Head of caudate nucleus (tissue), 42 donors: ENCODE data around the gene GNG12.

Experiments used
- DNase-seq, 42 donors: peaks; one replicate each; pipeline versions ENCODE4 v3.0.0 to v3.0.0-alpha.2; 2020 to 2021; ENCODE audit warnings: mixed read lengths in 7 of 42
- intact Hi-C: fragments of 100-400 bp; cut with DNase I; formaldehyde crosslinking; loops from one replicate; pipeline ENCODE4 v1.15.0; 2022

GNG12 gene

GRCh38 chr1:67832737-67833601, at the start of gene GNG12:
TSS of gene GNG12 (minus strand) at chr1:67833467. CDS start at chr1:67707686, 125,781 bp downstream.
- peak in 35 of 42 donors; percentile 6 to 65 (median 38) for DNase-seq
- intact Hi-C loops: no loop called here

- intact Hi-C loops: no loop called here
- DNase-seq: no peak
Measured at GRCh38 chr1:67882196-67882958, 49.1 kb upstream of the GNG12 start.

- intact Hi-C loops: no loop called here
- DNase-seq: no peak
Measured at GRCh38 chr1:67880056-67880601, 46.9 kb upstream of the GNG12 start.

GRCh38 chr1:67879485-67879884, 46.2 kb upstream of the GNG12 start:
- DNase-seq: no peak
- intact Hi-C loops: no loop called here

- intact Hi-C loops: no loop called here
- DNase-seq: no peak
Measured at GRCh38 chr1:67874501-67875111, 41.3 kb upstream of the GNG12 start.

GRCh38 chr1:67869233-67869632, 36.0 kb upstream of the GNG12 start:
- no peak for DNase-seq
- intact Hi-C loops: no loop called here

- DNase-seq: no peak
- intact Hi-C loops: no loop called here
Measured at GRCh38 chr1:67863637-67864036, 30.4 kb upstream of the GNG12 start.

GRCh38 chr1:67862685-67863084, 29.4 kb upstream of the GNG12 start:
- no peak for DNase-seq
- intact Hi-C loops: no loop called here

- intact Hi-C loops: no loop called here
- DNase-seq: no peak
Measured at GRCh38 chr1:67861856-67862516, 28.7 kb upstream of the GNG12 start.

- no peak for DNase-seq
- intact Hi-C loops: no loop called here
Measured at GRCh38 chr1:67860776-67861175, 27.5 kb upstream of the GNG12 start.

- no peak for DNase-seq
- intact Hi-C loops: no loop called here
Measured at GRCh38 chr1:67856921-67857320, 23.7 kb upstream of the GNG12 start.

- peak in 3 of 42 donors; percentile 27 to 51 (median 46) for DNase-seq
- intact Hi-C loops: no loop called here
Measured at GRCh38 chr1:67855961-67856360, 22.7 kb upstream of the GNG12 start.

- intact Hi-C loops: no loop called here
- DNase-seq: peak in 3 of 42 donors; percentile 14 to 20 (median 14)
Measured at GRCh38 chr1:67855444-67855843, 22.2 kb upstream of the GNG12 start.

- peak in 39 of 42 donors; percentile 26 to 79 (median 58) for DNase-seq
- intact Hi-C loops: loop anchor here (5.0 kb wide), 1 partner anchor 259 kb away; no protein-coding TSS in a partner anchor
Measured at GRCh38 chr1:67853704-67854103, 20.4 kb upstream of the GNG12 start.

GRCh38 chr1:67851800-67852199, 18.5 kb upstream of the GNG12 start:
- DNase-seq: no peak
- intact Hi-C loops: loop anchor here (5.0 kb wide), 1 partner anchor 261 kb away; no protein-coding TSS in a partner anchor

- DNase-seq: peak; percentile 33 to 92 (median 66)
- intact Hi-C loops: loop anchor here (5.0 kb wide), 1 partner anchor 262 kb away; no protein-coding TSS in a partner anchor
Measured at GRCh38 chr1:67850611-67851075, 17.4 kb upstream of the GNG12 start.

GRCh38 chr1:67850151-67850551, 16.9 kb upstream of the GNG12 start:
- DNase-seq: peak in 9 of 42 donors; percentile 22 to 55 (median 27)

GRCh38 chr1:67847466-67847865, 14.2 kb upstream of the GNG12 start:
- intact Hi-C loops: no loop called here
- DNase-seq: no peak

More at GRCh38 chr1:67850151-67850551, 16.9 kb upstream of the GNG12 start:
- intact Hi-C loops: loop anchor here (5.0 kb wide), 1 partner anchor 262 kb away; no protein-coding TSS in a partner anchor
